Psoas muscle (tissue), 8 donors: ENCODE measurements around the gene TRAF3IP3. TPM values are rescaled to one million over a fixed set of nuclear protein-coding genes. Genes with fewer than 3 reads are reported as not detected.

ENCODE experiments used
- ATAC-seq, 4 donors: fragments of 200-7000 bp; cut with Tn5 transposase; one replicate each; pipeline ENCODE4 v1.9.1; 2020; ENCODE audit warnings: moderate library complexity in 3 of 4, mild to moderate bottlenecking in 2 of 4
- DNase-seq, 2 donors: peaks; one replicate each; pipeline ENCODE4 v3.0.0-alpha.2; 2020
- H3K27ac ChIP-seq: fragments of 200-600 bp; one replicate; pipeline ENCODE4 v1.8.0; 2022
- H3K27me3 ChIP-seq, 3 donors: fragments of 200-600 bp in 1 of 3; one replicate each; pipeline versions ENCODE4 v1.6.1 to v1.8.0; 2013 to 2022; ENCODE audit warnings: low read length in 2 of 3, mild to moderate bottlenecking in 2 of 3, moderate library complexity in 1 of 3; ENCODE audit not compliant: insufficient read depth in 3 of 3
- H3K36me3 ChIP-seq, 2 donors: fragments of 200-600 bp in 1 of 2; one replicate each; pipeline versions ENCODE4 v1.6.1 to v1.8.0; 2013 to 2022; ENCODE audit warnings: low read depth in 1 of 2, mild to moderate bottlenecking in 1 of 2, moderate library complexity in 1 of 2; ENCODE audit not compliant: insufficient read depth in 1 of 2
- H3K4me1 ChIP-seq: fragments of 200-600 bp; one replicate; pipeline ENCODE4 v1.8.0; 2022
- H3K4me3 ChIP-seq: fragments of 200-600 bp; one replicate; pipeline ENCODE4 v1.8.0; 2022; ENCODE audit warnings: mild to moderate bottlenecking
- H3K9me3 ChIP-seq: fragments of 200-600 bp; one replicate; pipeline ENCODE4 v1.8.0; 2022
- CTCF ChIP-seq: fragments of 200-600 bp; IDR thresholded peaks from one replicate; pipeline ENCODE4 v1.8.0; 2022; ENCODE audit warnings: antibody characterized with exemption
- WGBS, 3 donors: extraction: QIAGEN DNeasy Blood & Tissue Kit; methylation state at CpG; one replicate each; pipeline versions ENCODE4 v1.1.6 to v1.1.7; 2013; 5-methylcytosine and 5-hydroxymethylcytosine counted together
- intact Hi-C, 2 donors: fragments of 100-400 bp; cut with DNase I; formaldehyde crosslinking; loops; one replicate each; pipeline versions ENCODE4 v1.11.0 to v1.14.2; 2022
- polyA plus RNA-seq, 3 donors: library from polyadenylated mRNA; stranded (reverse); fragments of 200-250 nt; gene quantifications; one replicate each; pipeline ENCODE4 v1.2.3, GENCODE V29; 2013
- total RNA-seq, 4 donors: library from RNA; stranded (reverse); fragmentation: NEBNext Ultra II Directional in 2 of 4; extraction: Animal tissue kit (Norgen Biotek cat#: 25700) in 2 of 4; gene quantifications; one replicate each; pipeline versions ENCODE4 v1.2.1 to v1.2.4, GENCODE V29; 2021 to 2023
- donor health status: healthy with polysubstance abuse.
- donor health status: DM: no; HTN: no; CAD: no; lungs with moderate emphysema.
- donor health status: Bipolar disorder and iron deficiency.
- donor health status: healthy.
- donor health status: DM: yes; HTN: yes; CAD: no.
- donor health status: DM: no; HTN: no; CAD: no.
- donor health status: DM: no; HTN: no; CAD: no.
- donor health status: DM: yes; HTN: yes; CAD: no.

TRAF3IP3 gene
- total and polyA plus RNA-seq, 7 donors, result 0.23 to 2.0 (median 0.84) TPM

GRCh38 chr1:209829716-209830115 is 73.9 kb downstream of the TRAF3IP3 start:
- ATAC-seq (no peak), DNase-seq (no peak)
- peaks cover 0 to 3% (median 0%) of the 10 kb centered on the region in 3 donors for H3K27me3 ChIP-seq
- H3K4me3 ChIP-seq, result no peak overlapping the region
- intact Hi-C loops, result no loop called here
- no peaks in the 10 kb centered on the region for H3K9me3 ChIP-seq
- H3K4me1 ChIP-seq, result no peaks in the 10 kb centered on the region
- no peak for TF ChIP-seq CTCF
- no peak overlapping the region for H3K27ac ChIP-seq
- peaks cover 0 to 42% of the 10 kb centered on the region in 2 donors for H3K36me3 ChIP-seq
- 76 to 87% (median 83%) methylated on average over 2 of the region's 2 CpGs for WGBS, 3 donors

GRCh38 chr1:209830722-209831121 is 74.9 kb downstream of the TRAF3IP3 start:
- no peak for TF ChIP-seq CTCF
- Histone ChIP-seq H3K27ac (no peak overlapping the region), H3K4me3 (no peak overlapping the region), H3K27me3 (no peaks in the 10 kb centered on the region), H3K36me3 (peaks cover 4 to 52% of the 10 kb centered on the region in 2 donors), H3K9me3 (no peaks in the 10 kb centered on the region), H3K4me1 (no peaks in the 10 kb centered on the region)
- 89 to 91% (median 91%) methylated on average over 3 of the region's 3 CpGs for WGBS, 3 donors
- ATAC-seq, result no peak
- intact Hi-C loops, result no loop called here
- no peak for DNase-seq

GRCh38 chr1:209831615-209832014 is 75.8 kb downstream of the TRAF3IP3 start:
- no peaks in the 10 kb centered on the region for H3K4me1 ChIP-seq
- no peak for DNase-seq
- intact Hi-C loops, result no loop called here
- ATAC-seq, result no peak
- H3K27me3 ChIP-seq, result no peaks in the 10 kb centered on the region
- H3K36me3 ChIP-seq, result peaks cover 8 to 61% of the 10 kb centered on the region in 2 donors
- H3K27ac ChIP-seq, result no peak overlapping the region
- no peak for TF ChIP-seq CTCF
- whole genome bisulfite sequencing, 3 donors, result 96 to 97% (median 96%) methylated on average over 1 of the region's 1 CpG
- no peak overlapping the region for H3K4me3 ChIP-seq
- no peaks in the 10 kb centered on the region for H3K9me3 ChIP-seq

Other genes starting within 250 kb of the TRAF3IP3 start
- under 1 TPM in 2 of 4 donors, not detected in 2; 0.42 to 0.50 TPM for gene CAMK1G, start 172.3 kb upstream of the TRAF3IP3 start, total RNA-seq
- gene CAMK1G, start 172.3 kb upstream of the TRAF3IP3 start, polyA plus RNA-seq, result 1 to 10 TPM in 1 of 3 donors, under 1 TPM in 1, not detected in 1; 0.04 to 1.4 TPM
- gene LAMB3, start 103.6 kb upstream of the TRAF3IP3 start, total RNA-seq, result 1 to 10 TPM in 3 of 4 donors, under 1 TPM in 1; 0.88 to 2.7 (median 1.8) TPM
- 1 to 10 TPM in 2 of 3 donors, under 1 TPM in 1; 0.98 to 2.6 (median 2.0) TPM for gene LAMB3, start 103.6 kb upstream of the TRAF3IP3 start, polyA plus RNA-seq
- 100 to 1,000 TPM in 2 of 4 donors, 10 to 100 TPM in 2; 50.0 to 468 (median 92.8) TPM for gene G0S2, start 80.6 kb upstream of the TRAF3IP3 start, total RNA-seq
- 100 to 1,000 TPM in 1 of 3 donors, 10 to 100 TPM in 2; 49.9 to 561 (median 89.0) TPM for gene G0S2, start 80.6 kb upstream of the TRAF3IP3 start, polyA plus RNA-seq
- 1 to 10 TPM; 1.3 to 3.0 (median 2.1) TPM for gene HSD11B1, start 51.2 kb upstream of the TRAF3IP3 start, total RNA-seq
- gene HSD11B1, start 51.2 kb upstream of the TRAF3IP3 start, polyA plus RNA-seq, result 1 to 10 TPM; 1.0 to 2.0 (median 1.2) TPM
- gene C1orf74, start 28.5 kb downstream of the TRAF3IP3 start, total RNA-seq, result 1 to 10 TPM in 2 of 4 donors, under 1 TPM in 2; 0.54 to 1.4 (median 0.99) TPM
- 1 to 10 TPM in 2 of 3 donors, under 1 TPM in 1; 0.45 to 1.8 (median 1.6) TPM for gene C1orf74, start 28.5 kb downstream of the TRAF3IP3 start, polyA plus RNA-seq
- gene IRF6, start 50.1 kb downstream of the TRAF3IP3 start, total RNA-seq, result 1 to 10 TPM in 2 of 4 donors, under 1 TPM in 1, not detected in 1; 0.32 to 5.1 (median 1.1) TPM
- under 1 TPM; 0.26 to 0.42 (median 0.31) TPM for gene IRF6, start 50.1 kb downstream of the TRAF3IP3 start, polyA plus RNA-seq
- 1 to 10 TPM; 3.2 to 5.4 (median 4.2) TPM for gene UTP25, start 71.9 kb downstream of the TRAF3IP3 start, total RNA-seq
- 1 to 10 TPM; 1.9 to 5.2 (median 3.9) TPM for gene UTP25, start 71.9 kb downstream of the TRAF3IP3 start, polyA plus RNA-seq
- under 1 TPM in 2 of 4 donors, not detected in 2; 0.06 to 0.18 TPM for gene SYT14, start 182.2 kb downstream of the TRAF3IP3 start, total RNA-seq
- gene SYT14, start 182.2 kb downstream of the TRAF3IP3 start, polyA plus RNA-seq, result under 1 TPM in 2 of 3 donors, not detected in 1; under 0.01 to 0.01 TPM